K562 (cell line): Measurements from ENCODE around the gene TCOF1.

Experiments
- CHD2 ChIP-seq: IDR thresholded peaks from 2 replicates; pipeline ENCODE4 v1.6.1; 2011; ENCODE audit warnings: low read depth, low read length
- IRF2 ChIP-seq: sonication (generic); formaldehyde crosslinking; IDR thresholded peaks from 2 replicates; pipeline ENCODE4 v1.8.1; 2022; ENCODE audit warnings: mild to moderate bottlenecking, missing genetic modification reagents
- SRF ChIP-seq, 2 experiments: fragments of 250-450, 450-650 bp in 1 of 2; sonication (Bioruptor Pico) in 1 of 2; sonication (generic) in 1 of 2; formaldehyde crosslinking; IDR thresholded peaks; 2 replicates each; pipeline versions ENCODE4 v1.5.0 to v1.5.1; 2020 to 2022; ENCODE audit warnings: mild to moderate bottlenecking in 1 of 2, missing genetic modification reagents in 1 of 2
- U2AF1 ChIP-seq: fragments of 200-400 bp; formaldehyde crosslinking; optimal IDR thresholded peaks from 2 replicates; pipeline ENCODE3; 2017; ENCODE audit warnings: mild to moderate bottlenecking, low read depth, low read length, moderate library complexity
- ZNF3 ChIP-seq: fragments of 250-450 bp; sonication (Bioruptor Pico); IDR thresholded peaks from 2 replicates; pipeline ENCODE4 v1.5.0; 2021; ENCODE audit warnings: mild to moderate bottlenecking, moderate library complexity

DNA sequence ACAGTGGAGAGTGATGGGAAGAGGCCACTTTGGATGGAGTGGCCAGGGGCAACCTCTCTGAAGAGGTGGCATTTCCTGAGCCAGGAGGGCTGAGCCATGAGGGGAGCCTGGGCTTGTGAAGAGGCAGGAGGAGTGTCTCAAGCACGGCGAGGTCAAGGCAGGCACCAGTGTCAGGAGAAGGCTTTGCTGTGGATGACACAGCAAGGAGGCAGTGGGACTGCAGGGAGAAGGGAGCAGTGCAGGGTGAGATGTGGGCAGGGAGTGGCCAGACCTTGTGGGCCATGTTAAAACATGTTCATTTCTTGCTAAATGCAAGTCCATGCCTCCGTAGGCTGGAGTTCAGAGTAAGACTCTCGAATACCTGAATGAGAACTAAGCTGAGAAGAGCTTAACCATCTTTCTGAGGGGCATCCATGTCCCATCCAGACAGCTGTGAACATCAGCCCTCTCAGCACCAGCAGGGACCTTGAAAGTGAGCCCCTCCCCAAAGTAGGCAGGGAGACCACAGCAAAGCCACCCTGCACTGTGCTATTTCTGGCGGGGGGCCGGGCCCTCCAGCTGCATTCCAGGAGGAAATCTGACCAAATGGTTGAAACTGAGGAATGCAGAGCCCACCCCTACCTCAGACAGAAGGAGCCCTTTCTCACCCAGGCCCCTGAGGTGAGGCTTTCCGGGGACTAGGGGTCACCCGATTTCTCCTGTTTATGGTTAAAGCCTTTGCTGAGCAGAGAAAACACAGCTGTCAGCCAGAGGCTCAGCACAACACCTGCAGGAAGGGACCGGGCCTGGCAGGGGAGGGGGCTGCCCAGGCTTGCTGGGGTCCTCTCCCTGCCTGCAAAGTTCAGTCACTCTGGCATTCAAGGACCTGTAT lies 38.6 kb upstream of the TCOF1 start:
- TF ChIP-seq ZNF3 (no peak), U2AF1 (no peak), IRF2 (CRISPR knock-in tag) (no peak), SRF (CRISPR knock-in tag; IDR thresholded peaks at IDR 0.05) (no peak), CHD2 (no peak)
